NCI-H187 treated with DMSO at 0.1 percent for 48 hours (cell line): ENCODE measurements around the gene IRS1.

ENCODE experiments used
- DNase-seq: peaks from one replicate; lab custom pipeline; 2025; lab: John Stamatoyannopoulos, UW

IRS1 gene

DNA sequence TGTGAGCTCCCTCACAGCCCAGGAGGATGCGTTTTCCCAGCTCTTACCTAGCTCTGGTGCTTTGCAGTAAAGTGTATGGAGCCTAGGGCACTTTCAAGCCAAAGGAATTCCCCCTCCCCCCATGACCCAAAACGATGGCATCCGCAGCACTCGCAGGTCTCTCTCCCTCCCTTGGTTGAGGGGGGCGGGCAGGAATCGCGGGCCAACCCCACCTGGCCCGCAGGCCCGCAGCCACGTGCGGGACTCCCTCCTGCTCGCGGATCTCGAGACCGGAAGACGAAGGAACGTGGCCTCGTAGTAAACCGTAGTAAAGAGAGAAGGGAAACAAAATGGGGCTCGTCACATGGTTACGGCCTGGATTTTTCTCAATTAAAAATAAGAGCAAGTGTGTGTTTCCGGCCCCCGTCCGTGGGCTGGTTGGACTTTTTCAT lies 8.5 kb downstream of the IRS1 start:
- DNase-seq: no peak

DNA sequence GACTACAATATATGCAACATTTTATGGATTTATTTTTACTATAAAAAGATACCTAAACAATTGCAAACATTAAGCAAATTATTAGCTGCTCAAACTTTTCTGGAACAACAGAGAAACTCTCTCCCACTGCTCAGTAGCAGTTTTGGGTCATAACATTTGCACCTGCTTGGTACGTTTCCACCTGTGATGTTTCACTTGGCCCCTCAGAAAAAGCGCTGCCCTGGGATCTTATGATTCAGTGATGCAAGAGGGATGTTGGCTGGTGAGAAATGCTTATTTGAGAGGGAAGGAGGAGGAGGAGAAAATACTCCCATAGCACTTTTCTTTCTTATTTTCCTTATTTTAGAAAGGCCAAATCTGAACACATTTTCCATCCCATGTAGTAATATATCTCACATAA lies 9.2 kb downstream of the IRS1 start:
- DNase-seq: no peak

DNA sequence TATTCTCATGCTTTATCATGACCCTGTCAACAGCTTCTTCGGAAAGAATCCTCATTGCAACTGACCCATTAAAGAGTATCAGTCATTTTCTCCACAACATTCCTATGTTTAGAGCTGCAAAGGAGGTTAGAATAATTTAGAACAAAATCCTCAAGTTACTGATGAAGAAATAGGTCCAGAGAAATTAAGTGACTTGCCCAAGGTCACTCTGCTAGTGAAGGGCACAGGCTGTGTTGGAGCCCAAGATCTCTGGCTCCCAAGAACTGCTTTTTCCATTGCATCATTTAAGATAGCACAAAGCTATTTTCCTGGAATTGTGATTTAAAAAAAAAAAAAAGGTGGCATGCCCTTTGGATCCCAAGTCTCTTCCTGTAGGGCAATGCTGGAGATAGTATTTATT lies 9.6 kb downstream of the IRS1 start:
- DNase-seq: no peak

DNA sequence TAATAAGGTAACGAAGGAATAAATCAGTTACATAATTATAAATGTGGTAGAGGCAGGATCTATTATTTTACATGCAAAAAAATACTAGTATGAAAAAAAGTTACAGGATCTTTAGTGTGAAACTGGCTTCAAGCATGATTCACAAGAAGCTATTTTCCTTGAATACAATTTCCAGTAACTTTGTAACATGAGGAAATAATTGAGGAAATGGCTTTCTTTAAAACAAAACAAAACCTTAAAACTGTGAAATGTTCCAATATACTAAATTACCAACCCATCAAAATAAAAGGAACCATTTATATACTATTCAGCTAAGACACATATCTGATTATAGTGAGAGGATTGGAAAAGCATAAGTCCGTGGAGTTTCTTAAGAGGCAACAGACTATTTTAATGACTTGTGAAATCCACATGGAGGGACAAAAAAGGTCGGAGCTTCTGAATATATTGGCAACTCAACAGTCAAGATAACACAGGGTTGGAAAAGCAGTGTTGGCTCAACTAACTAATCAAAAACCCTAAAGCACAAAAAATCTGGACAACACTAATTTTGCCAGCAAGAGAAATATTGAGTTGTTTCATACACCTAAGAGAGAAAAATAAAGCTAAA lies 10.6 kb downstream of the IRS1 start:
- no peak for DNase-seq

DNA sequence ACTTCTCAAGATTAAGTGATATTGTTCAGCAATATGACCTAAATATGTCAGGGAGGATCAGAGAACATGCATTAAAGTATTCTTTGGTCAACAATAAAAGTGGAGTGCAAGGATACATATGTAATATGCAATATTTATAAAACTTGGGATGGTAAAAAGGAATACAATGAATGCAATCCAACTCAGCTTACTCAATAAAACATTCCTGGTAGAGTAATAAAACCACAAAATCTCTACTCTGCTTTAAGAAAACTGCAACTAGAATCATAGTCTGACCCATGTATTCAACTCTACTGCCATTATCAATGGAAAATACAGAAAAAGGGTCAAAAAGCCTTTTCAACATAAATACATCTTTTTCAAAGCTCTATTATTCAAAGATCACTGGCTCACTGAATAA lies 11.6 kb downstream of the IRS1 start:
- no peak for DNase-seq

DNA sequence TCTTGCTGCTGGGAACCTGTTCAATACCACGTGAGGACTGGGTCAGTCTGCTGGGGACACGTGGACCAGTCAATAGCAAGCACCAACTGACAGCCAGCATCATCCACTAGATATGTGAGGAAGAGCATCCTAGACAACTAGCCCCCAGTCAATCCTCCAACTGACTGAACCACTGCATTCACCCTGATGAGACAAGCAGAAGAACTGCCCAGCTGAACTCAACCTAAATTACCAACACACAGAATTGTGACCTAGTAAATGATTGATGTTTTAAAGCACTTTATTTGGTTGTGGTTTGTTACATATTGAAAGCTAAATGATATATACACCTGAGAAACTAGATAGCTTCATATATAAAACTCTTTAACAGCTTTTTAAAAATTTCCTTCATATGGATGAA lies 15.7 kb downstream of the IRS1 start:
- no peak for DNase-seq

DNA sequence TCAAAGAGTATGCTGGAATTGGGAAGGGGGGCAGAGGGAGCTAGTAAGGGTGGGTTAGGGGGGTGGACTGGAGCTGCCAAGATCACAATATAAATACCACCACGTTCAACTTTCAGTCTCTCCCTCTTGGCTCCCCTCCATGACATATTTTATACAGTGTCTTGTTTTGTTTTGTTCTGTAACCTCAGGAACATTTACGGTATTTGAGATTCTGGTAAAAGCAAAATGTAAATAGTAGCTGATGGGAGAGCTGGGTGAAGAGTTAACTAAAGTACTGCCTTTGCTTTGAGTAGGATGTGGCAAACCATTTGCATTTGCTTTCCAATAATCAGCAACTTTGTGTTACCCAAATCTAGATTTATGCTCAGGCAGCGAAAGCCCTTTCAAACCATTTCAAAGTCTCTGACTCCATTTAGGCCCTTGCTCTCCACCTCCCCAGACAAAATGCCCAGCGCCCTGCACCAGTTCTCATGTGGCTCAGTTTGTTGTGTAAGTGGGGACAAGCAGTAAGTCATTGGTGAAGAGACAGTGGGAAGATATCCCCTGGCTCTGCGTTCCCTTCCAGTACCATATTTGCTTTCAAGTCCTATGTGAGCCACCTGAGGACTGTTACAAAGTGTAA lies 17.4 kb downstream of the IRS1 start:
- no peak for DNase-seq

DNA sequence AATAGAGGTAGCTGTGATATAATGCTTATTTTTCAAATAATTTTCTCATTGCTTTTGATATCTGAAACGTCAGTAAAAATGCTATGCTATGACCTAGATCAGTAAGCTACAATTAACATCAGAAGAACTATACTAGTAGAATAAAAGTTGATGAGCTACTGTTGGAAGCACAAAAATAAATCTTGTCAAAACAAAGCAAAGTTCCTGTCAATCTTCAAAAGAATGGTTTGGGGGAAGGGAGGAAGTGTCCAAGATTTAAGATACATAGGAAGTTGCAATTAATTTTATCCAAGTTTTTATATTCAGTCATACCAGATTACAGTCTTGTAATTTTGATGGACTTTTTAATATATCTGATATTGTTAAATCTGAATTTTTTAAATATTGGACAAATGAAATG lies 19.2 kb downstream of the IRS1 start:
- DNase-seq: no peak

DNA sequence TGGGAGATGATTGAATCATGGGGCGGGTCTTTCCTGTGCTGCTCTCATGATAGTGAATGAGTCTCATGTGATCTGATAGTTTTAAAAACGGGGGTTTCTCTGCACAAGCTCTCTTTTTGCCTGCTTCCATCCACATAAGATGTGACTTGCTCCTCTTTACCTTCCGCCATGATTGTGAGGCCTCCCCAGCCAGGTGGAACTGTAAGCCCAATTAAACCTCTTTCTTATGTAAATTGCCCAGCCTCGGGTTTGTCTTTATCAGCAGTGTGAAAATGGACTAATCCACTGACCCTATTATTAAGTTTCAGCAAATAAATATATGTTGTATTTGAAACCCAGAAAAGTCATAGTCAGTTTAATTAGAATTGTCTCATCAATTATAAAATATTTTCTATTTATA lies 22.0 kb downstream of the IRS1 start:
- DNase-seq: no peak

DNA sequence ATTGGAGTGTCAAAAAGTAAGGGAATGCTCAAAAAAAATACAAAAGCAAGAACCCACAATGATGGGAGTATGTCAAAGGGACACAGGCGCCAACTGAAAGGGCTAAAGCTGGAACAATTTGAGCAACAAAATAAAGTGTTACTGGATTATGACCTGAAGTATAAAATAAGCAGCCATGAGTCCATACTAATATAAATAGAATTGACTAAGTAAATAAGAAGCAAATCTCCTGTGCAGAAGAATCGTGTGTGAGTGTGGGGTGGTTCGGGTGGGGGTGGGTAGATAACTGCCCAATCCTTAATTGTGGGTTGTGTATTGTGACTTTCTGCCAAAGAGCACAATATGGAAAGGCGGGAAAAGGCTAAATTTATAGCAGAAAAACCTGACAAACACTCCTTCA lies 23.5 kb downstream of the IRS1 start:
- DNase-seq: no peak

DNA sequence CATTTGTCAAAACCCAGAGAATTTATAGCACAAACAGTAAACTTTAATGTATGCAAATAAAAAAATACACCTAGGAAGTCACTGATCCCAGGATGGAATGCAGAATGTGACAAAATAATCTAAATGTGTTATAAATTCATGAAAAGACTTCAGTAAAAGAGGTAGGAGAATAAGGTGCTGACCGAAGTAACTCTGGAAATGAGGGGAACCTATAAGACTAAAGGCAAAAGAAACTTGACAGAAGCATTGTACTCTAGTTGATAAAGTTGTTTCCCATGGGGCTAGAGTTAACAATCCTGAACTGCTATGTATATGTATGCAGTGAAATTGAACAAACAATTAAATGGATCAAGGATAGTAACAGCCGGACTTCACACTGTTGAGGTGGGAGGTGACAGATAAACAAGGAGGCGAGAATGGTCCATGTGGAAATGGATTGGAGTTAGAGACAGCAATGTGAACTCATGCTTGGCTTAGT lies 24.5 kb downstream of the IRS1 start:
- DNase-seq: no peak

DNA sequence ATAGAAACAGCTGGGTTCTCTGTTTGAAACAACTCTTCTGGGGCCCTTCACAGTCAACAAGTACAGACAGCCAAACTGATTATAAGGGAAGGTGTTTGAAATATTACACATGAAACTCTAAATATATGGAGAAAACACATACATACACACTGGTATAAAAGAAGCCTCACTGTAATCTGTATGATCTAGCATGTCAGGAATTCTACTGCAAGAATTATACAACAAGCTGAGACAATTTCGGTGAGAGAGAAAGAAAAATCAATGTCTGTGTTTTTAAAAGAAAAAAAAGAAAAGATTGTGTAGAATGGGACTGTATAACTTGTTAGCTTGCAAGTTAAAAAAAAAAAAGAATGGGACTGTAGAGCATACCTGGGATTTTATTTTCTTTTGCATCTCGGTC lies 26.3 kb downstream of the IRS1 start:
- DNase-seq: no peak

DNA sequence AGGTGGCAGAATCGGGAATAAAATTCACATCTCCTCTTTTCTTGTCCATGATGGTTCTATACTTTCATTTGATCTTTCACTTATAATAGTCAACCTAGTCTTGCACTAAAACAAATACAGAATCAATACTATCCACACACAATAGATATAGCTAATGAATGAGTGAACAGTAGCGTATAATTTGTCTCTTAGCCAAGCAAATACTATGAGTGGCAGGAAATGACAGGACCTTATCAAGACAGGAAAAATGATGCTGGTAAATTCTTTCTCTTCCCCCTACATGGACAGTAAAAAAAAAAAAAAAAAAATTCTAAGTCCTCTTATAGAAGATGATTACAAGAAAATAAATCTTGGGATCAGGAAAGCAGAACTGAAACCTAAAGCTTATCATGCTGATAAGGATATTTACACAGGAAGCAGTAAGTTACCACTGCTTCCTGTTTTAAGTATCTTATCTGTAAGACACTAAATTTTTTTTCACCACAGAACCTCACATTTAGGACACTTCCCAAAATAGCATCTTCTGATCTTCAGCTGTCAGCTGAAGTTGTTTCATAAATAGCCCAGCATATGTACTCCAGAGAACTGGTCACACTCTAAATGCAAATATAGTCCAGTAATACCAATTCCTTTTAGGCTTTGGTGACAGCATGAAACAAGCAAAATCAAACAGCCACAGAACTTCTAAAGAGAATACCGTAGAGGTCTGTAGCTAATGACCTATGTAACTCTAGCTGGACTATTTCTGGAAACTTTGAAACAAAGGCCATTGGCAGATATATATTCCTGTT lies 27.0 kb downstream of the IRS1 start:
- DNase-seq: no peak

DNA sequence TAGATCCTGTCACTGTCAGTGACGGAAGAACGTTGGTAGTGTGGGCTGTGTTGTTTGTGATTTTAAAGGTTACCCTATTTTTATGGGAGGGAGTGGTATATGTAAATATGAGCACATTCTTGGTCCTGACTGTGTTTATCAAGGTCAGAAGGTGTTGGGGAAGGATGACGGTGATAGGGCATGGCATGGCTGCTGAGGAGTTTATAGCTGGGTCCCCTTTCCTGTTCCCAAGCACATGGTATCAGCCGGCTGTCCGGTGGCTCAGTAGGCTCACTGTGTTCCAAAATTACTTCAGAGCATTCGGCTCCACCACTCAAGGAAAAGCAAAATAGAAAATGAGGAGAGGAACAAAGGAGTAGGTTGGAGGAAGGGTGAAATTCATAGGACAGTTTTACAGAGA lies 28.6 kb downstream of the IRS1 start:
- no peak for DNase-seq

DNA sequence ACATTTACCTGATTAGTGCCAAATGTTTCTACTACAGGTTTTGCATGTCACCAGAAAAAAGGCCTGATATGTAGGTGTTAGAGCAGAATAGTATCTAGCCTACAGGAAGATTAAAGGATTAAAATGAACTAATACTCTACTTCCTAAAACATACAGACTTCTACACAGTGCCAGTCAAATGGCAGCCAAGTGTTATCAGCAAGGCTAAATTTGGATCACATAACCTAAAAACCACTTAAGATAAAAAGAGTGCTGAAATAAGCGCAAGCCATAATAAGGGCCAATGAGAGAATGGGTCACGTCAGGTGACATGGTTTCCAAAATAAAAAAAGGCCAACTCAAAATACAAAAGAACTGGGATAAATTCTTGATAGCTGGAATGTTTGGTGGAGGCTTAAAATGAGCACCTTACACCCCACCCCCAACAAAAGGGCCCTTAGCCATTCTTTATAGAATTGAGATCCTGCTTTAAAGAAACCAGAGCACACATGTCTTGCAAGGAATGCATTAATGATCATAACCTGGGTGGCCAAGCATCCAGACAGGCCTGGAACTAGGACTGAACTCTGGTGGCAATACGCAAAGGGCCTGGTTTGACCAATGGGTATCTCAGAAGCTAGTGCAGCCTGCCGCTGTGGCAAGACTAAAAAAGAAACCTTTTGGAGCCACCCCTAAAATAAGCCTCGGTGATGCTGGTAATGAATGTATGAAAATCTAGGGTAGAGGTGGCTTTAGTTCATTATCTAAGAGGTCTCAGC lies 32.4 kb downstream of the IRS1 start:
- no peak for DNase-seq

DNA sequence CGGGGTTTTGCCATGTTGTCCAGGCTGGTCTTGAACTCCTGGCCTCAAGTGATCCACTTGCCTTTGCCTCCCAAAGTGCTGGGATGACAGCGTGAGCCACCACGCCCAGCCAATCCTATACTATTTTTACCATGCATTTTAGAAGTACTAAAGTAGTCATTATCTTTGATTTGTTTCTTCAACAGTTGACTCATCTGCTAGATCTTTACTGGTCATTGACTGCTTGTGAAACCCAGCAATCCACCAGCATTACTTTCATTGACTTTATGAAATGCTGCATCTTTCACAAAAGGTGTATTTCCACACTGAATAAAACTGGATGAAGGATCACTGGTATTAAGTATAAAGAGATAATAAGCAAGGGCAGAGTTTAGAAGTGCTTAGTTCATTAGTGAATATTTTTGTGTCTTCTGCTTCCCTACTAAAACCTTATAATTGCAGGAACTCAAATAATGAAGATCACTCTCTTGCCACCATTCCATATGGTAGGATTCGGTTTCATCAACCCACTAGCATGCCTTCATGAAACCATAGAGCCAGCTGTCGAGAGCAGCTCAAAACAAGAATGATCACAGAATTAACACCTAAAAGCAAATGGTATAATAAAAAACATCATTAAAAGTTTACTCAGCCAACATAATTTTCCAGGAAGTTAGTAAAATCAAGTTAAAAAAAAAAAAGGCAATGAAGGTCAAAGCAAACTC lies 33.1 kb downstream of the IRS1 start:
- no peak for DNase-seq

DNA sequence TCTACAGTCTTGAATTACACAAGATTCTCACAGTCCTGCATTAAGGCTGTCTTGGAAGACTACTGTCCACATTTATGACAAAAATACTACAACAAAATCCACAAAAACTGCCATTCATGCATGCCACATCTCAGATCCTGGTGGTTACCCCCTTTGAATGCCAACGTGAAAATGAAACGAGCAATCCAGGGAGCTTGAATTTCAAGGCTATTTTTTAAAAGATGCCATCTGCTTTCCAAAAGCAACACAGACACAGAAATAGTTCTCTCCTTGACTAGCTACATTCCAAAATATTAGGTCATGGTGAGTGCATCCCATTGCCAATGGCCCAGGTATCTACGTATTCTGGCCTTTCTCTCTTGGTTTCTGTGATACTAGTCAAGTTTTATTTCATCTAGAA lies 36.3 kb downstream of the IRS1 start:
- no peak for DNase-seq

DNA sequence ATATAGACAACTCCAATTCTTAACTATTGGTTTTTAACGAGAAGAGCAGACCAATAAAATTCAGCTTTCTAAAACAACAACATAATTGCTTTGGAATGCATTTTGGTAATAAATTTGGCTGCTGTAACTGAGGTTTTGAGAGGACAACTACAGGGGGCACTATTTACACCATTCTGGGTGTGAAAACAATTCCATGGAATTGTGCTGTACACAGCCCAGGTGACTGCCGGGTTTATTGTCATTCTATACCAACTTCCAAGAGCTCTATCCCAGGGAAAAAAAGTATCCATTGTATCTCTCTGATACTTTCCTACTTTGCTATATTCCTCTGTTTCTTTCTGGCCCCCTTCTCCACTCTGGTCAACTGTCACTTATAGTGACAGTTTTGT lies 38.4 kb downstream of the IRS1 start:
- DNase-seq: no peak

DNA sequence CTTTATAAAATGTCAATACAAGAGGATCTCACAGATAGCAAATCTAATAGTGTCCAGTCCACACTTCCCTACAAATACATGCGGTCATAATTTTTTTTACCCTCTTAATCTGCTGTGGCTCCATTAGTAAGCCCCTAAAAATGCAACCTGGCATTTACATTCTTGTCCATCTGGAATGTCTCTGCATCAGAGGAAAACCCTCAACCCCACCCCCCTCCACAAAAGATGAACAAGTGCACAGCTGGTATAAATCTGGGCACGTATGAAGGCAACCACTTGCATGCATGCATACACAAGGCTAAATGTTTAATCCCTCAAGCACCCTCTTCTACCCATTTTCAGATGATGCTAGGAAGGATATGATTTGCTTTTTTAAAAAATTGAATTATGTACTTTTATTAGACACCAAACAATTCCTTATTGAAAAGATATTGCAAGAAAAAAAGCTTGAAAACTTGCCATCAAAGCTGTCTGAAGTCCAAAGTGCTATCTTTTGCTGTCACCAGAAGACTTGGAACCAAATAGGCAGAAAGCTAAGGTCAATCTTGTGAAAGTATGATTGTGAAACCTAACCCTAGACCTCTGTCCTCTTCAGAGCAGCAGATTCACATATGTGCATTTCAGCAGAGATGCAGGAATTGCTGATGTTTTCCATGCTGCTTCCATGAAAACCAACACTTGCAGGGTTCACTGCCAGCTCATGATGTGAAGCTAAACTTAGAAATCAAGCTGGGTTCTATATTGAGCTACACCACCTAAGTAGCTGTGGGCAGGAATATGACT lies 39.0 kb downstream of the IRS1 start:
- no peak for DNase-seq

DNA sequence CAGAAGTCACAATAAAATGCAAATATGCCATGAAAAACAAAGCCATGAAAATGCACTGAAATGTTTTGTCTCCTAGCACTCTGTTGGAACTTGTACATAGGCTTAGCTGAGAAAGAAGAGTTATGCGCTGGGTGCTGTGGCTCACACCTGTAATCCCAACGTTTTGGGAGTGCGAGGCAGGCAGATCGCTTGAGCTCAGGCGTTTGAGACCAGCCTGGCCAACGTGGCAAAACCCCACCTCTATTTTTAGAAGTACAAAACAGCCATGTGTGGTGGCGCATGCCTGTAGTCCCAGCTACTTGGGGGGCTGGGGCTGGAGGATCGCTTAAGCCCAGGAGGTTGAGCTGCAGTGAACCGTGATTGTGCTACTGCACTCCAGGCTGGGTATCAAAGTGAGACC lies 39.9 kb downstream of the IRS1 start:
- no peak for DNase-seq

DNA sequence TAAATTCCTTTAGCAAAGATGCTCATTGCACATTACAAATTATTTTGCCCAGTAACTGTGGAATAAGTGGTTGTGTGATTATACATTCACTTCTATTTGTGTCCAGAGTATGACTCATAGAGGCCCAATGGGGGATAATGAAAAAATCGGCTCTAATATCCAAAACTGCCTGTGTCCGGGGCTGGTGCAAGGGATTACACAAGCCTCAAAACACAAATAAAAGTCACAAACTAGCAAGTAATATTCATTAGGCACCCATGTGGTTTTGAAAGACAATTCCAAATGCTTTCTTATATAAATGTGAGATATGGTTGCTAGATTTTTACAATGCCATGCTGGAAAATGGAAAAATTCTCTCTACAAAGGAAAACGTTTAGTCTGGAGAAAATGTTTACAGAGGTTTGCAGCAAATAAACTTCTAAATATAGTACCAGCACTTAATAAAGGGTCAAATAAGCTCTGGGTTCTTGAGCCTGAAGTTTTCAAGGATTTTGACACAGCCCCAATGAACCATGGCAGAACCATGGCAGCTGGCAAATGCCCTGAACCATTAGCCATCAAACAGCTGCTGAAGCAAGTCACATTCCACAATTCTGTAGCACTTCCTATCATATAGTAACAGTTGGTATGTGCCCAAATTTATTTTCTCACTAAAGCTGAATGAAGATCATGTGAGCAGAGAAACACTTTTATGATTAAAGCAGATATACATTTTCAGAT lies 40.5 kb downstream of the IRS1 start:
- DNase-seq: no peak
